NCI-H1092 treated with DMSO at 0.1 percent for 48 hours (cell line): ENCODE data around the gene GPR158.

Experiments
- DNase-seq: peaks from one replicate; lab custom pipeline; 2025; lab: John Stamatoyannopoulos, UW

GPR158 gene

DNA sequence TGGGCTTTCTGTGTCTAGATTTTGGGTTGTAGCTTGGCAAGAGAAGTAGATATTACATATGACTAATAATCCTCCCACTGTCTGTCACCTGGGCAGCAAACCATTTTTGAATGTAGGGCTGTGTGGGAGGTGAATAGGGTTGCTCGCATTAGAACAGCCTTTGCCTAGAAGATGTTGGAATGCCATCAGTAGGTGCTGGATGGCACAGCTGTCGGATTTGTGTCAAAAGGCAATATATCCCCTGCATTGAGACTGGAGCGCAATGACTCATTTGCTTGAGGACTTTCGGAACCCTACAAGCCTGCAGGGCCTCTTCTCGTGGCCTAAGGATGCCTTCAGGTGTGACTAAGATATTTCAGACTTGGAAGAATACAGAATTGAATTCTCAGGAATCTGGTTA is 323.8 kb downstream of the GPR158 start:
- no peak for DNase-seq

GRCh38 chr10:25501912-25502311 is 327.1 kb downstream of the GPR158 start:
- no peak for DNase-seq

GRCh38 chr10:25502453-25502852 is 327.7 kb downstream of the GPR158 start:
- DNase-seq, result no peak

DNA sequence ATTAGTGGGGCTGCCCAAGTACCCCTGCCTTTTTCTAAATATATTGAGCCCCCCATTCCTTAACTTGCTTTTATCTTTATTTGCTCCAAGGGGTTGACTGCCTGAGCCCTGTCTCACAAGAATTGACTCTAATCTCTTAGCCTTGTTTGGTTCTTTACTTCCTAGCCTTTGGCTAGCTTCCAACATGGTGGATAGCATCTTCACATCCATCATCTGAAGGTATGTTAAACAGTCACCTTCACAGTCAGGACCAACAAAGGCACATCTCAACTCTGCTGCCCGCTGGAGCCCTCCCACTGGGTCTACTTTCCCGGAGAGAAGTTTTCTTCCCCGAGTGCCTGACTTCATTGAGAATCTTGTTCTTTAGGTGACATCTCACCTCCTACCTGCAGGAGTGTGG is 329.5 kb downstream of the GPR158 start:
- no peak for DNase-seq

GRCh38 chr10:25504838-25505237 is 330.0 kb downstream of the GPR158 start:
- no peak for DNase-seq

GRCh38 chr10:25505466-25505865 is 330.7 kb downstream of the GPR158 start:
- no peak for DNase-seq

DNA sequence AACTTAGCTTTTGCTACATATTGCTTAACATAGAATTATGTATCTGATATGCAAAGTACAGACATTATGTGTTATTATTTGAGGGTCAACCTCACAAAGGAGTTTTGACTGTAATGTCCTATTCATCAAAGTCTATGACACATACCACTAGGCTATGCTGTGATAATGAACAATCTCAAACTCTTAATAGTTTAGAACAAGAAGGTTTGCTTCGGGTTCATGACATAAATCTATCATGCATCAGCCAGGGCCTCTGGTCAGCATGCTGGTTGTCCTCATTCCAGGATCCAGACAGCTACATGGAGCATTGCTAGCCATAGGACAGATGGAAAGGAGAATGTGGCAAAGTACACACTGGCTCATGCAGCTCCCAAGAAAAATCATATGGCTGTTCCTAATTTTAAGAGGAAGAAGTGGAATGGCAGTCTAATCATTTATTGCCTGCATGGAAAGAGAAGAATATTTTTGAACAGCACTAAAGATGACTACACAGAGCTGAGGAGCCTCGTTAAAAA is 332.1 kb downstream of the GPR158 start:
- DNase-seq, result no peak

DNA sequence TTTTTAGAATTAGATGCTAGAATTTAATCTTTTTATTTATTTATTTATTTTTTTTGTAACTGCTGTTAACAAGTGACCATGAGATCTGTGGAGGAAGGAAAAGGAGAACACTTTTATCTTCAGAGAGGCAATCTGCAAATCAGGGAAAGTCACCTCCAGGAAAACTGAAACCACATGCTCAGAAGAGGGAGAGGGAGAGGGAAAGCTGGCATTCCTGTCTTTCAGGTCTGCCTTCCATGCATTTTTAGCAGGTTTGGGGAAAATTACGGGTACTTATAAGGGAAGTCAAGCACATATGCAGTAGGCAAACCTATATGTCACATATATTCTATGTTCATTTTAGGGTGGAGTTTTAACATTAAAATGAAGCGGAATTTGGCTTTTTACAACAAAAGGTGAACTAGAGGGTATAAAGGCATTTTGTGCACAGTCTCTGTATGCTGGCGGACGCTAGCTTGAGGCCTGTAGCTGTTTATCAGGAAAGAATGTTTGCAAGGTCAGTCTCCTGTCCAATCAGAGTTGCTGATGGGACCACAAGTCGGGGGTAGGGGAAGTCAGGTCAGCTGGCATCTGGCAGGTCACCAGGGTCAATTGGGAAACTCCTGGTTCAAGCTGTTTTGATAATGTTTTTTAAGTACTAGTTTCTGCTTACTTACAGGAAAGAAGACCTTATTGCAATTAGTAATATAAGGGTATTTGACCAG is 333.5 kb downstream of the GPR158 start:
- no peak for DNase-seq

DNA sequence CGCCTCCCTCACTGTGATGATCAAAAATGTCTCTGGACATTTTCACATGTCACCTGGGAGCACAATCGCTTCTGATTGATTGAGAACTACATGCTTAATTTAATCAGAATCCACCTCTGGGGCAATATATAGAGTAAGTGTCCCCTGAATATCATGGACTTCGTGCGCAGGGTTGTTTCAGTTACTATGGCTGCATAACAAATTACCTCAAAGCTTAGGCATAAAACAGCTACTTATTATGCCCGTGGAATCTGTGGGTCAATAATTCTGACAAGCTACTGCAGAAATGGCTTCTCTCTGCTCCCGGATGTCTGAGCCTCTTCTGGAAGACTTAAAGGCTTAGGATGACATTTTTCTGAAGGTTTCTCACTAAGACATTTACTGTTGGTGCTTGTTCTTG is 334.4 kb downstream of the GPR158 start:
- DNase-seq, result no peak

GRCh38 chr10:25522294-25522693 is 347.5 kb downstream of the GPR158 start:
- no peak for DNase-seq

GRCh38 chr10:25522946-25523608 is 348.3 kb downstream of the GPR158 start:
- DNase-seq, result no peak

- DNase-seq, result no peak
These were observed 355.5 kb downstream of the GPR158 start for GRCh38 chr10:25530306-25530705.

- DNase-seq, result no peak
These were observed 356.8 kb downstream of the GPR158 start for GRCh38 chr10:25531457-25532061.

DNA sequence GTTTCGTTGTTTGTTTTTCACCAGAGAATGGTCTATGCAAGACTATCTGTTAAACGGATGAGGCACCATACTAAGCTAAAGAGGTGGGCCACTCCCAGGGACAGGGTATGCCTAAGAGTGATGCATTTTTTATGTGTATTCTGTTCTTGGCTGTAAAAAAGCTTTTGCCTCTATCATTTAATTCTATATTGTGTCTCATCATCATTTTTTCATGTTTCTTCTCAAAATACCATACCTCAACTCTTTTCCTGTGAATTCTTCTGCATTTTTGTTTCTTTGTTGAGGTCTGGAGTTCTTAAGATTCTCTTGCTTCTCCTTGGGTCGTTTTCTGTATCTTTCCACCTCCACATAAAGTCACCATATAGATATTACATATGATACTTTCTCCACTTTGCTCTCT is 357.4 kb downstream of the GPR158 start:
- DNase-seq, result no peak

- no peak for DNase-seq
These were observed 361.2 kb downstream of the GPR158 start for GRCh38 chr10:25536027-25536426.

- no peak for DNase-seq
These were observed 372.6 kb downstream of the GPR158 start for GRCh38 chr10:25547382-25547781.

- no peak for DNase-seq
These were observed 377.6 kb downstream of the GPR158 start for GRCh38 chr10:25552283-25552919.

DNA sequence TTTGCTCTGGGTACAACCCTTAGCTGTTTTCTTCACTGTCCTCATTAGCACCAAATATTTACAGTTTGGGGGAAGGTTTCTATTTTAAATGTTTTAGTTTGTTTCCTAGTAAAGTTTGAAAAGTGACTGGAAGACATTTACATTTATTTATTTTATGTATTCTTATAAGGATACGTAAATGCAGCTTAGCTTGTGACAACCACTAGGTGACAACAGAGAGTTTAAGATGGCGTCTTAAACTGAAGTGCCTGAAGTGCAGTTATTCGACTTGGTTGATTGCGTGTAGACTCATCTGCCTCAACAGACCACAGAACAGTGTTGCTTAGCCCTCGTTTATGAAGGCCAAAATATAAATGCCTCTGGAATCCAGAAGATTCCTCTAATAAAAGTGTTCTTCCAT is 381.1 kb downstream of the GPR158 start:
- no peak for DNase-seq

- DNase-seq, result no peak
These were observed 381.7 kb downstream of the GPR158 start for GRCh38 chr10:25556457-25556856.

GRCh38 chr10:25557136-25557535 is 382.3 kb downstream of the GPR158 start:
- DNase-seq, result no peak

GRCh38 chr10:25561758-25562157 is 387.0 kb downstream of the GPR158 start:
- DNase-seq, result no peak

- DNase-seq, result no peak
These were observed 387.7 kb downstream of the GPR158 start for GRCh38 chr10:25562547-25562946.

- no peak for DNase-seq
These were observed 389.6 kb downstream of the GPR158 start for GRCh38 chr10:25564351-25564750.
